ENCODE measurements around the gene RCAN2.

The RCAN2 gene

DNA sequence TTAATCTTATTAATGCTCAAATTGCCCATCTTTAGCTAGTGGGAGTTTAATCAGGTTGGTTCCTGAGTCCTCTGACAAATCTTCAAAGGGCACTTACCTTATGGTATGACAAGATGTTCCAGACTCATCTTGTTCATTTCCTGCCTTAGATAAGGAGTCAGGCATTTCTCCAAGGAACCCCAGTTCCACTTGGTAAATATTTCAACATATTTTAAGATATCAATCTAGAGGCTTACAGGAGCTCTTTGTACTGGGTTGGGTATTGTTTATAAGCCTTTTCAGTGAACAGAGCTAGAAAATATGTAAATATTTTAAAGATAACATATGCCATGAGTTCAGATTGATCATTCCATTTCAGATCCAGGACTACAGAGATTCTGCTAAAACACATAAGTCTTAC is 159.8 kb downstream of the RCAN2 start:
- TF ChIP-seq, protein P1, sequence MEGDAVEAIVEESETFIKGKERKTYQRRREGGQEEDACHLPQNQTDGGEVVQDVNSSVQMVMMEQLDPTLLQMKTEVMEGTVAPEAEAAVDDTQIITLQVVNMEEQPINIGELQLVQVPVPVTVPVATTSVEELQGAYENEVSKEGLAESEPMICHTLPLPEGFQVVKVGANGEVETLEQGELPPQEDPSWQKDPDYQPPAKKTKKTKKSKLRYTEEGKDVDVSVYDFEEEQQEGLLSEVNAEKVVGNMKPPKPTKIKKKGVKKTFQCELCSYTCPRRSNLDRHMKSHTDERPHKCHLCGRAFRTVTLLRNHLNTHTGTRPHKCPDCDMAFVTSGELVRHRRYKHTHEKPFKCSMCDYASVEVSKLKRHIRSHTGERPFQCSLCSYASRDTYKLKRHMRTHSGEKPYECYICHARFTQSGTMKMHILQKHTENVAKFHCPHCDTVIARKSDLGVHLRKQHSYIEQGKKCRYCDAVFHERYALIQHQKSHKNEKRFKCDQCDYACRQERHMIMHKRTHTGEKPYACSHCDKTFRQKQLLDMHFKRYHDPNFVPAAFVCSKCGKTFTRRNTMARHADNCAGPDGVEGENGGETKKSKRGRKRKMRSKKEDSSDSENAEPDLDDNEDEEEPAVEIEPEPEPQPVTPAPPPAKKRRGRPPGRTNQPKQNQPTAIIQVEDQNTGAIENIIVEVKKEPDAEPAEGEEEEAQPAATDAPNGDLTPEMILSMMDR (IDR thresholded peaks at IDR 0.05; ENCODE audit: control insufficient read depth, extremely low read depth, insufficient read depth) = no peak
- no peak for DNase-seq (ENCODE audit: low read depth)
- H3K4me3 ChIP-seq (ENCODE audit: low read depth, low read length) = no peak overlapping the region

DNA sequence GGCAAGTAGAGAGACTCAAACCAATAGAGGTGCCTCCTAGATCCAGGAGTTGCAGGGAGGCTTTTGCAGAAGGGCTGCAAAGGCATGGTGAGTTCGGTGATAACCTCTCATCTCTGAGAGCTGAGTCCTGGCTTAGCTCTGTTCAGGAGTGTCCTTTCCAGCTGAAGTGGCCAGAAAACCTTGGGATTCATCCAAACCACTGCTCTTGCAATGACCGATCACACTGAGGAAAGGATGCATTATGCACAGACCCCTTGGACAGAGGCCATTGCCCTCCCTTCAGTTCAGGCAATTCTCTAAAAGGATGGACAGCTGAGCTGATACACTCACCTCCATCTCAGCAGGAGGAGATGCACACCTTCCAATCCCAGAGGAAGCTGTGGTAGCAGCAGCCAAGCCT is 161.7 kb downstream of the RCAN2 start:
- DNase-seq (ENCODE audit: low read depth) = no peak
- TF ChIP-seq, protein P1 (IDR thresholded peaks at IDR 0.05; ENCODE audit: control insufficient read depth, extremely low read depth, insufficient read depth) = no peak
- H3K4me3 ChIP-seq (ENCODE audit: low read depth, low read length) = no peak overlapping the region

DNA sequence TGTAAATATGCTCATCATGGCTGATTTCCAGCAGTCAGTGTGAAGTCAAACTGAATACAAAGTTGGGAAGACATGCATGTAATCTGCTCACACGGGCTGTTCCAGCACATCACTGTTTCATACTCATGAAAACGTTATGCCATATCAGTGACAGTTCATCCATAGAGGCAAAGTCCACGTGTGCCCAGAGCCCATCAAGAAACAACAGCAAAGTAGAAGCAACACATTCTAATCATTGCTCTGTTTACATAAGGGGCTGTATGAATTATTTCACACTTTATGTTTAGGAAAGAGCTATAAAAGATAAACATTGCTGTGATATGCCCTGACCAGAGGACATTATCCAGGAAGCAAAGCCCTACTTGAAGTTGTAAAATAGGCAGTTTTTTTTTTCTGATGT is 163.5 kb downstream of the RCAN2 start:
- TF ChIP-seq, protein P1 (IDR thresholded peaks at IDR 0.05; ENCODE audit: control insufficient read depth, extremely low read depth, insufficient read depth) = no peak
- no peak for DNase-seq (ENCODE audit: low read depth)
- no peak overlapping the region for H3K4me3 ChIP-seq (ENCODE audit: low read depth, low read length)

DNA sequence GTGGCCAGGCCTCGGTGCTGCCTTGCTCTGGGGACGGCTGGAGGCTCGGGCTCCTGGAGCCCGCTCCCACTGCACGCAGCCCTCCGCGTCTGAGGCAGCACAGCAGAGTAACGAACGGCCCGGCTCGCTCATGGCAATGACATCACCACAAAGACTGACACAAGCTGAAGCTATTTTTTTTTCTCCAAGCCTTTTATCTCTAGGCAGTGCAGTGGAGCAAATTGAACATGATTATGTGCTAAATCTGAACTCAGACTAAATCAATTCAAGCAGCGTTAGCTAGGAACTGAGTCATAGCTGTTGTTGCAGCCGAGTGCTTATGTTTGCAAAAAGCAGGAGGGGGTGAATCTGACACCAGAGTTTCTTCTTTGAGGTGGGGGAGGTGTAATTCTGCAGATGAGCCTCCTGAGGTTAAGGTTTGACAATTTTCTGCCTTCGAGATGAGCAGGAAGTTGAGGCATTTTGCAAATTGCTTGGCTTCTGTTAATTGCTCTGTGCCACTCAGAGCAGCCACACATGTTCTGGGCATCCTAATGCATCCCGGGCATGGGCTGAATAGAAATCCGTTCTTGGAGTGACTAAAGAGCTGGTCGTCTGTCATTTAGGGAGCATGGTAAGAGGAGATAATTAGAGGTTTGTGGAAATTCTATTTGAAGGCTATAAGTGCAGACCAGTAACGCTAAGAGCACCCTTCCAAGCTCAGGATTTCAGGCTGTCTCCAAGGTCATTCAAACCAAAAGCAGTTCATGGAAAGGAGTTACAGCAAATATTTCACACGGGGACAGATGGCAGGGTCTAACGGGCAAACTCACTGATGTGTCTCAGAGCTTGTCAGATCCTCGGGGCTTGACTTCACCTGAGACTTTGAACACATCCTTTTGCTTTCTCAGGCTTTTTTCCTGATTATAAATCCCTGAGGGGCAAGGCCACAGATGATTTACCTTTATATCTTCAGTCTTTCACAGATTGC is 165.4 kb downstream of the RCAN2 start:
- TF ChIP-seq, protein P1 (IDR thresholded peaks at IDR 0.05; ENCODE audit: control insufficient read depth, extremely low read depth, insufficient read depth) = no peak
- no peak for DNase-seq (ENCODE audit: low read depth)
- H3K4me3 ChIP-seq (ENCODE audit: low read depth, low read length) = no peak overlapping the region

DNA sequence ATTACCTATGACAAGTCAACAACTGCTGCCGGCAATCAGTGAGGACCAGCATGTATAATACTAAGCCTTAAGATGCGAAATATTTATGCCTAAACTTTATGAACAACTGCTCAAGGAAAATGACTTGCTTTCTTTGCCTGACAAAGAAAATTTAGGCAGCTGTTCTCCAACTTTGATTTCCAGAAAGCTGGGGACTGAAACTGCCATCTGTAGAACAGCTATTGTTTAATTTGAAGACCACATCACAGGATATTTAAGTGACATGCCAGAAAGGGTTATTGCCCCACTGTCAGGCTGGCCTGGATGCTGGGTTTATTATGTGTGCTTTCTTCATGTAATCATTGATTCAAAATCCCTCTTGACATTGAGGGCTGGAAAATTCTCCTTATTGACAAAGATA is 166.5 kb downstream of the RCAN2 start:
- DNase-seq (ENCODE audit: low read depth) = no peak

DNA sequence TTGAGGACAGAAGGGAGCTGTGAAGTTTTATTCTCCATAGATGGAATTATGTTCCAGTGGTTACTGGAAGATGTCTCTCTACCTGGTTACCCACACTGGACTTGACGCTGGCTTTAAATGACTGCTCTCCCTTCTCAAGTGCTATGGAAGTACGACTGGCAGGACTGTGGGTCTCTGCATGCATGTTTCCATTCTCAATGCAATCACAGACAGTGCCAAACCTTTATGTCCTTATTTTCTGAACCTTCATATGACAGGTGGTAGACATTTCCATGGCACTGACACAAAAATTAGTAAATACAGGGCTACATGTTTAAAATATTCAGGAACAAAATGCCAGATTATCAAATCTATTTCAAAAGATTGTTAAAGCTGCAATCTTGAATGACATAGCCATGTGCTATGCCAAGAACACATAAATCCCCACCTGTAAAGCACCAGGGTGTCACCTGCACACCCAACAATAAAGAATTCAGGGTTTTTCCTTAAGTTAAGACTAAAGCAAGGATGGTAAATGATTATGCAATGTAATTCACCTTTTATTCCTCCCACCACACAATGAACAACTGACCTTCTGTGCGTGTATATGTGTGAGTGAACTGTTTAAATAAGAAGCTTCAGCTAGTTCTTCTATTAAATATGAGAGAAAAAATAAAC is 167.2 kb downstream of the RCAN2 start:
- no peak for DNase-seq (ENCODE audit: low read depth)
- TF ChIP-seq, protein P1 (IDR thresholded peaks at IDR 0.05; ENCODE audit: control insufficient read depth, extremely low read depth, insufficient read depth) = no peak
- H3K4me3 ChIP-seq (ENCODE audit: low read depth, low read length) = no peak overlapping the region

More for the DNA sequence above, 166.5 kb downstream of the RCAN2 start:
- TF ChIP-seq, protein P1 (IDR thresholded peaks at IDR 0.05; ENCODE audit: control insufficient read depth, extremely low read depth, insufficient read depth) = no peak
- H3K4me3 ChIP-seq (ENCODE audit: low read depth, low read length) = no peak overlapping the region
